Testis (tissue), 3 donors: ENCODE data around the gene CPLX3. TPM values are rescaled to one million over a fixed set of nuclear protein-coding genes. Genes with fewer than 3 reads are reported as not detected.

Experiments used
- DNase-seq: peaks from one replicate; pipeline ENCODE4 v3.0.0-alpha.2; 2019
- H3K27ac ChIP-seq, 2 donors: fragments of 200-600 bp; sonication (generic); one replicate each; pipeline ENCODE4 v1.5.1; 2019
- H3K27me3 ChIP-seq: fragments of 200-600 bp; sonication (generic); one replicate; pipeline ENCODE4 v1.5.1; 2019
- H3K36me3 ChIP-seq: fragments of 200-600 bp; sonication (generic); one replicate; pipeline ENCODE4 v1.5.1; 2017; ENCODE audit warnings: low read depth; ENCODE audit errors: missing control alignments
- H3K4me1 ChIP-seq: fragments of 200-600 bp; sonication (generic); one replicate; pipeline ENCODE4 v1.5.1; 2019
- H3K4me3 ChIP-seq, 2 donors: fragments of 200-600 bp; sonication (generic); one replicate each; pipeline ENCODE4 v1.5.1; 2017 to 2019
- H3K9me3 ChIP-seq: fragments of 200-600 bp; sonication (generic); one replicate; pipeline ENCODE4 v1.5.1; 2017
- POLR2A ChIP-seq: fragments of 450-650 bp; IDR thresholded peaks from one replicate; pipeline ENCODE4 v1.6.1; 2017; ENCODE audit warnings: antibody characterized with exemption, mild to moderate bottlenecking, moderate library complexity
- WGBS, 2 donors: methylation state at CpG; one replicate each; pipeline ENCODE4 v1.1.5; 2018; 5-methylcytosine and 5-hydroxymethylcytosine counted together
- intact Hi-C: fragments of 100-400 bp; cut with DNase I; formaldehyde crosslinking; loops from one replicate; pipeline ENCODE4 v1.15.1; 2023; ENCODE audit warnings: low total_unique reads
- polyA plus RNA-seq: library from polyadenylated mRNA; stranded (reverse); fragments of 350-450 nt; fragmentation: Illumina TruSeq; extraction: RNeasy Lipid Tissue Mini Kit (QIAGEN cat#74804); gene quantifications from one replicate; pipeline ENCODE4 v1.2.3, GENCODE V29; 2014; ENCODE audit warnings: low read depth, low replicate concordance; ENCODE audit not compliant: insufficient read depth
- total RNA-seq, 2 donors: library from RNA; depleted of rRNA; stranded (reverse); fragments of >200 nt; gene quantifications; one replicate each; pipeline ENCODE4 v1.2.3, GENCODE V29; 2016
- TF ChIP-seq, protein P1 (sequence below), 3 experiments: fragments of 450-650 bp in 2 of 3; fragments of 200-600 bp in 1 of 3; sonication (generic) in 1 of 3; IDR thresholded peaks; one replicate each; pipeline ENCODE4 v1.5.1; 2016 to 2019; ENCODE audit warnings: antibody characterized with exemption in 3 of 3, mild to moderate bottlenecking in 2 of 3, moderate library complexity in 1 of 3

Gene CPLX3
- total and polyA plus RNA-seq, 3 donors from 2014 or later: 3.6 to 5.7 (median 3.7) TPM

DNA sequence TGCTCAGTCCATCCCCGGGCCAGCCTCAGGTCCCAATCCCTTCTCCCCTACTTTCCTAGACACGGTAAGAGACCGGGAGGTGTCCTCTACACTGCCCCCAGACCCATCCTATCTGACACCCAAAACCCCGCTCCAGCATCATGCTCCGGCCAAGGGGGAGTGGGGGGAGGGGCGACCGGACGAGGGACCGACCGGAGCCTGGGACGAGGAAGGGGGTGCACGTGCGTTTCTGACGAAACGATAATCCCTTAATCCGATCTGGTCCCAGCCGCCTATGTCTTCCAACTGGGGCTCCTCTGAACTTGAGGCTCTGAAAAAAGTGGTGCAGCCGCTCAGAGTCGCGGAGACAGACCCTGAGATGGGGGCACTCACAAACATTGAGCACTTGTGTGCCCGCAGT, 494 bp downstream of the CPLX3 start:
- H3K4me1 ChIP-seq: no peaks in the 10 kb centered on the region
- 9 to 15% methylated on average over 21 of the region's 21 CpGs for WGBS, 2 donors
- no peak for TF ChIP-seq POLR2A
- TF ChIP-seq, protein P1, sequence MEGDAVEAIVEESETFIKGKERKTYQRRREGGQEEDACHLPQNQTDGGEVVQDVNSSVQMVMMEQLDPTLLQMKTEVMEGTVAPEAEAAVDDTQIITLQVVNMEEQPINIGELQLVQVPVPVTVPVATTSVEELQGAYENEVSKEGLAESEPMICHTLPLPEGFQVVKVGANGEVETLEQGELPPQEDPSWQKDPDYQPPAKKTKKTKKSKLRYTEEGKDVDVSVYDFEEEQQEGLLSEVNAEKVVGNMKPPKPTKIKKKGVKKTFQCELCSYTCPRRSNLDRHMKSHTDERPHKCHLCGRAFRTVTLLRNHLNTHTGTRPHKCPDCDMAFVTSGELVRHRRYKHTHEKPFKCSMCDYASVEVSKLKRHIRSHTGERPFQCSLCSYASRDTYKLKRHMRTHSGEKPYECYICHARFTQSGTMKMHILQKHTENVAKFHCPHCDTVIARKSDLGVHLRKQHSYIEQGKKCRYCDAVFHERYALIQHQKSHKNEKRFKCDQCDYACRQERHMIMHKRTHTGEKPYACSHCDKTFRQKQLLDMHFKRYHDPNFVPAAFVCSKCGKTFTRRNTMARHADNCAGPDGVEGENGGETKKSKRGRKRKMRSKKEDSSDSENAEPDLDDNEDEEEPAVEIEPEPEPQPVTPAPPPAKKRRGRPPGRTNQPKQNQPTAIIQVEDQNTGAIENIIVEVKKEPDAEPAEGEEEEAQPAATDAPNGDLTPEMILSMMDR (IDR thresholded peaks at IDR 0.05): no peak
- no peaks in the 10 kb centered on the region for H3K9me3 ChIP-seq
- peak overlapping the region in 1 of 2 donors; percentile 2 for H3K4me3 ChIP-seq
- H3K27me3 ChIP-seq: no peaks in the 10 kb centered on the region
- no peak overlapping the region for H3K27ac ChIP-seq
- intact Hi-C loops: no loop called here
- H3K36me3 ChIP-seq: no peaks in the 10 kb centered on the region
- DNase-seq: no peak

DNA sequence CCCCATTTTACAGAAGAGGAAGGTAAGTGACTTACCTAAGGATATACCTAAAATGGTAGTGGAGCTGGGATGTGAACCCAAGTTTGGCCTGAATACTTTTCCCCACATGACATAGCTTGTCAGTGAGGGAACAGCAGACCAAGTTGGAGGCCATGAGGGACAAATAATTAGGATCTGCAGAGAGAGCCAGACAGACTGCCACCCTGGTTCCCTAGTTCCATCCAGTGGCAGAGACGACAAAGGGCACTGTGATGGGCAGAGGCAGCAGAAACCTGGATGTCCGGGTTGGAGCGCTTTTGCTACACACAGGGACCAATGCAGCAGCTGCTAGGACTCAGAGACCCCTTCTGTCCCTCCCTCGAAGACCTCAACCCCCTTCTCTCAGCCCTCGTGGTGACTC, 1.2 kb downstream of the CPLX3 start:
- Histone ChIP-seq H3K9me3 (no peaks in the 10 kb centered on the region), H3K27me3 (no peaks in the 10 kb centered on the region), H3K4me3 (no peak overlapping the region), H3K27ac (no peak overlapping the region), H3K4me1 (no peaks in the 10 kb centered on the region), H3K36me3 (no peaks in the 10 kb centered on the region)
- DNase-seq: no peak
- TF ChIP-seq, protein P1 (IDR thresholded peaks at IDR 0.05): no peak
- TF ChIP-seq POLR2A: no peak
- WGBS, 2 donors: 70 to 80% methylated on average over 3 to 5 of the region's 5 CpGs
- intact Hi-C loops: no loop called here

DNA sequence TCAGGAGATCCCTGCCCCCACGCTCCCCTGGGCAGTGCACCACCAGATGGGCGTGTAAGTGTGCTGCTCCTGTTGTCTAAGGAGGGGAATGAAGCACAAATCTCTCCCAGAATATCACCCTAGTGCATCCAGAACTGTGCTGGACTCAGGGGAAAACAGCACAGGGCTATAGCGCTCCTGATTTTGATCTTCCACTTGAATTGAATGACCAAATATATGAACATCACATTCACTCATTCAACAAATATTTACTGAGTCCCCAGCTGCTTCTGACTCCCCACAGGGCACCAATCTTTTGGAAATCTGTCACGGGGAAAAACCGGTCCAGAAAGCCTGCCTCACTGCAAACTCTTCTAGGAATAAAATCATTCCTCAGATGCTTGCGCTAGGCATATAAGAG, 2.4 kb downstream of the CPLX3 start:
- 84 to 86% methylated on average over 5 to 6 of the region's 6 CpGs for WGBS, 2 donors
- intact Hi-C loops: no loop called here
- TF ChIP-seq, protein P1 (IDR thresholded peaks at IDR 0.05): no peak
- TF ChIP-seq POLR2A: no peak
- no peaks in the 10 kb centered on the region for H3K4me1 ChIP-seq
- no peak overlapping the region for H3K27ac ChIP-seq
- no peaks in the 10 kb centered on the region for H3K9me3 ChIP-seq
- no peaks in the 10 kb centered on the region for H3K36me3 ChIP-seq
- H3K27me3 ChIP-seq: no peaks in the 10 kb centered on the region
- no peak for DNase-seq
- H3K4me3 ChIP-seq: no peak overlapping the region

DNA sequence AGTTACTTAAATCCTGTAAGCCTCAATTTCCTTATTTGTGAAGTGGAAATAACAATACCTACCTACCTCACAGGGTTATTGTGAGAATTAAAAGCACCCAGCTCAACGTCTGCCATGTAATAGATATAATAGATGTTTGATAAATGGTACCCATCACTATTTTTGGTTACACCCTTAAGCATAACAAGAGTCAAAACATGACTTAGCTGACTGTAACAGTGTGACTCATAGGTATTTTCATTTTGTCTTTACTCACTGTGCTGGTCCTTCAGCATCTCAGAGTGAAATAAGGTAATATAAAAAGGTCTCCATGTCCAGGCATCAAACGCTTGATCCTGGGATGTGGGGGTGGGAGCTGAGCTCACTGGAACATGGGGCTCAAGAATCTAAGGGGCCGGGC, 3.1 kb downstream of the CPLX3 start:
- intact Hi-C loops: no loop called here
- 83% methylated on average over 3 of the region's 3 CpGs for WGBS, 2 donors
- Histone ChIP-seq H3K4me1 (no peaks in the 10 kb centered on the region), H3K27ac (no peak overlapping the region), H3K27me3 (no peaks in the 10 kb centered on the region), H3K4me3 (no peak overlapping the region), H3K36me3 (no peaks in the 10 kb centered on the region), H3K9me3 (no peaks in the 10 kb centered on the region)
- DNase-seq: no peak
- TF ChIP-seq, protein P1 (IDR thresholded peaks at IDR 0.05): no peak
- no peak for TF ChIP-seq POLR2A

DNA sequence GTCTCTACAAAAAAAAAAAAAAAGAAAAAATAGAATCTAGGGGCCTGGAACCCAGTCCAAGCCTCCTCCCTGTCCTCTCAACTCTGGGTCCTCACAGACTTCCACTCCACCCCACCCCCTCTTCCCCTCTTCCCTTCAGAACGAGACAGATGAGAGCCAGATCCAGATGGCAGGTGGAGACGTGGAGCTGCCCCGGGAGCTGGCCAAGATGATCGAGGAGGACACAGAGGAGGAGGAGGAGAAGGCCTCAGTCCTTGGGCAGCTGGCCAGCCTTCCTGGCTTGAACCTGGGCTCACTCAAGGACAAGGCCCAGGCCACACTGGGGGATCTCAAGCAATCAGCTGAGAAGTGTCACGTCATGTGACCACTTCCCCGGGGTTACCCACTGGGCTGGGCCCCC, 3.6 kb downstream of the CPLX3 start:
- intact Hi-C loops: no loop called here

More for the DNA sequence above, 3.6 kb downstream of the CPLX3 start:
- Histone ChIP-seq H3K4me3 (no peak overlapping the region), H3K27ac (no peak overlapping the region), H3K36me3 (no peaks in the 10 kb centered on the region), H3K9me3 (no peaks in the 10 kb centered on the region), H3K4me1 (no peaks in the 10 kb centered on the region), H3K27me3 (no peaks in the 10 kb centered on the region)
- TF ChIP-seq POLR2A: no peak
- TF ChIP-seq, protein P1 (IDR thresholded peaks at IDR 0.05): no peak
- 28 to 61% methylated on average over 6 of the region's 6 CpGs for WGBS, 2 donors
- peak; percentile 40 for DNase-seq
